HepG2 (cell line): ENCODE data around the gene CES3. TPM values are rescaled to one million over a fixed set of nuclear protein-coding genes. Genes with fewer than 3 reads are reported as not detected.

Source experiments
- DMTF1 ChIP-seq: sonication (generic); formaldehyde crosslinking; IDR thresholded peaks from 2 replicates; pipeline ENCODE4 v1.4.0; 2020; ENCODE audit warnings: mild to moderate bottlenecking, missing genetic modification reagents
- ETS1 ChIP-seq: sonication (generic); formaldehyde crosslinking; IDR thresholded peaks from 2 replicates; pipeline ENCODE4 v1.4.0; 2020; ENCODE audit warnings: missing genetic modification reagents
- MED8 ChIP-seq: sonication (generic); formaldehyde crosslinking; IDR thresholded peaks from 2 replicates; pipeline ENCODE4 v1.8.1; 2023; ENCODE audit warnings: mild to moderate bottlenecking, missing genetic modification reagents; ENCODE audit not compliant: insufficient replicate concordance
- NR2F2 ChIP-seq: IDR thresholded peaks from 2 replicates; pipeline ENCODE4 v1.6.1; 2012; ENCODE audit warnings: low read depth, inconsistent platforms, borderline replicate concordance
- PTBP1 ChIP-seq: fragments of 200-400 bp; formaldehyde crosslinking; IDR thresholded peaks from 2 replicates; pipeline ENCODE4 v1.6.1; 2018; ENCODE audit warnings: low read length, low read depth; ENCODE audit not compliant: poor library complexity, severe bottlenecking
- ZNF121 ChIP-seq: sonication (generic); formaldehyde crosslinking; IDR thresholded peaks from 2 replicates; pipeline ENCODE4 v1.5.0; 2020; ENCODE audit warnings: mild to moderate bottlenecking, missing genetic modification reagents
- ZNF318 ChIP-seq: sonication (generic); formaldehyde crosslinking; IDR thresholded peaks from 2 replicates; pipeline ENCODE4 v1.4.0; 2020; ENCODE audit warnings: mild to moderate bottlenecking, missing genetic modification reagents
- ZNF337 ChIP-seq: sonication (generic); formaldehyde crosslinking; IDR thresholded peaks from 2 replicates; pipeline ENCODE4 v1.5.1; 2020; ENCODE audit warnings: missing genetic modification reagents, low read depth, mild to moderate bottlenecking, borderline replicate concordance
- ZNF644 ChIP-seq: IDR thresholded peaks from 2 replicates; pipeline ENCODE4 v1.6.1; 2016; ENCODE audit warnings: low read depth
- ZNF687 ChIP-seq: sonication (generic); formaldehyde crosslinking; IDR thresholded peaks from 2 replicates; pipeline ENCODE4 v1.5.1; 2020; ENCODE audit warnings: mild to moderate bottlenecking, missing genetic modification reagents, moderate library complexity
- ZNF746 ChIP-seq: sonication (generic); formaldehyde crosslinking; IDR thresholded peaks from 2 replicates; pipeline ENCODE4 v1.8.0; 2022; ENCODE audit warnings: mild to moderate bottlenecking, missing genetic modification reagents
- ZSCAN9 ChIP-seq: IDR thresholded peaks from 2 replicates; pipeline ENCODE4 v1.6.1; 2016; ENCODE audit warnings: borderline replicate concordance
- polyA plus RNA-seq, 8 experiments: library from polyadenylated mRNA; depleted of rRNA in 3 of 8; stranded (reverse) in 7 of 8; unstranded in 1 of 8; fragments of >200 nt; fragmentation: Illumina TruSeq in 4 of 8; extraction: Trizol in 4 of 8; gene quantifications; 2 replicates each; pipeline versions ENCODE4 v1.2.1 to v1.2.3, GENCODE V29; 2011 to 2016; ENCODE audit warnings: low read depth in 4 of 8, missing spikeins in 1 of 8, mixed read lengths in 1 of 8; ENCODE audit not compliant: insufficient read depth in 1 of 8
- total RNA-seq, 5 experiments: library from RNA; depleted of rRNA; stranded (reverse); fragments of >200 nt; fragmentation: Illumina TruSeq; extraction: Trizol; gene quantifications; 2 replicates each; pipeline ENCODE4 v1.2.3, GENCODE V29; 2016; ENCODE audit warnings: low read depth in 1 of 5

CES3 gene
- total and polyA plus RNA-seq, 2 of the 13 experiments (the other 11 are each of a cell fraction or from before 2014, with no cell fraction given), result 6.6 to 17.4 TPM

- TF ChIP-seq DMTF1 (CRISPR knock-in tag) (no peak), ZNF121 (CRISPR knock-in tag) (peak; percentile 62; the same call in 1 of the 2 replicates), ZNF337 (CRISPR knock-in tag) (no peak), PTBP1 (no peak), MED8 (CRISPR knock-in tag) (peak; percentile 93), ETS1 (CRISPR knock-in tag) (peak; percentile 75), ZNF644 (no peak), NR2F2 (no peak), ZSCAN9 (CRISPR knock-in tag) (peak; percentile 87; the same call in 1 of the 2 replicates), ZNF687 (CRISPR knock-in tag) (peak; percentile 96), ZNF318 (no peak), ZNF746 (CRISPR knock-in tag) (peak; percentile 82; the same call in 1 of the 2 replicates)
Observed at GRCh38 chr16:66934138-66934838, 26.8 kb upstream of the CES3 start, which contains the start of gene CIAO2B (continued).
